Cardiac septum (tissue), 1 donor: ENCODE data around the gene PALM. TPM values are rescaled to one million over a fixed set of nuclear protein-coding genes. Genes with fewer than 3 reads are reported as not detected.

Experiments
- DNase-seq: peaks from one replicate; pipeline ENCODE4 v3.0.0-alpha.2; 2020; ENCODE audit warnings: low spot score
- intact Hi-C: fragments of 100-400 bp; cut with DNase I; formaldehyde crosslinking; loops from one replicate; pipeline ENCODE4 v1.14.0; 2022
- total RNA-seq: library from RNA; stranded (reverse); fragmentation: NEBNext Ultra II Directional; extraction: Animal tissue kit (Norgen Biotek cat#: 25700); gene quantifications from one replicate; pipeline ENCODE4 v1.2.1, GENCODE V29; 2021
- donor health status: DM: no; HTN: no; CAD: no.

The PALM gene
- total RNA-seq, 1 donor from 2014 or later, result 18.9 TPM

GRCh38 chr19:746208-746819, 37.6 kb downstream of the PALM start:
- DNase-seq, result no peak
- intact Hi-C loops, result no loop called here

GRCh38 chr19:746956-747355, 38.2 kb downstream of the PALM start:
- intact Hi-C loops, result no loop called here
- DNase-seq, result no peak

GRCh38 chr19:747432-748273, 38.9 kb downstream of the PALM start:
- intact Hi-C loops, result no loop called here
- DNase-seq, result no peak

- no peak for DNase-seq
- intact Hi-C loops, result no loop called here
Observed at GRCh38 chr19:748274-748598, 39.5 kb downstream of the PALM start.

GRCh38 chr19:749811-750210, 41.1 kb downstream of the PALM start:
- intact Hi-C loops, result no loop called here
- no peak for DNase-seq

GRCh38 chr19:750640-751423, 42.1 kb downstream of the PALM start, which contains the start of gene MISP:
Gene MISP (plus strand): TSS chr19:751112. CDS start chr19:756947, 5,835 bp downstream.
- intact Hi-C loops, result no loop called here
- DNase-seq, result no peak

- intact Hi-C loops, result no loop called here
- DNase-seq, result no peak
Observed at GRCh38 chr19:751501-752341, 43.0 kb downstream of the PALM start.

- intact Hi-C loops, result no loop called here
- no peak for DNase-seq
Observed at GRCh38 chr19:752652-753517, 44.1 kb downstream of the PALM start.

GRCh38 chr19:754530-754929, 45.8 kb downstream of the PALM start:
- no peak for DNase-seq
- intact Hi-C loops, result no loop called here

GRCh38 chr19:755063-755462, 46.3 kb downstream of the PALM start:
- intact Hi-C loops, result no loop called here
- DNase-seq, result no peak

GRCh38 chr19:756236-756635, 47.5 kb downstream of the PALM start:
- intact Hi-C loops, result no loop called here
- DNase-seq, result no peak

- intact Hi-C loops, result no loop called here
- no peak for DNase-seq
Observed at GRCh38 chr19:756821-757688, 48.3 kb downstream of the PALM start.

GRCh38 chr19:757811-758668, 49.3 kb downstream of the PALM start:
- DNase-seq, result no peak
- intact Hi-C loops, result no loop called here

GRCh38 chr19:763181-763580, 54.4 kb downstream of the PALM start:
- DNase-seq, result no peak
- intact Hi-C loops, result no loop called here

- DNase-seq, result no peak
- intact Hi-C loops, result no loop called here
Observed at GRCh38 chr19:763869-764268, 55.1 kb downstream of the PALM start.

- DNase-seq, result no peak
- intact Hi-C loops, result no loop called here
Observed at GRCh38 chr19:764301-764700, 55.6 kb downstream of the PALM start.

GRCh38 chr19:765179-765738, 56.5 kb downstream of the PALM start:
- no peak for DNase-seq
- intact Hi-C loops, result no loop called here
